SK-N-MC (cell line): ENCODE measurements around the gene SPC25.
"Not testable (repeated sequence)": the region's sequence is repeated elsewhere in the genome, so short reads cannot be mapped to it uniquely, and the experiment has no call there.

Experiments
- DNase-seq: peaks from one replicate; pipeline ENCODE4 v3.0.0-alpha.2; 2011; ENCODE audit warnings: low read depth, low spot score
- H3K27ac ChIP-seq: fragments of 200-600 bp; sonication (generic); 2 replicates; pipeline ENCODE4 v1.5.1; 2016; ENCODE audit warnings: mixed run types
- H3K36me3 ChIP-seq: fragments of 200-600 bp; sonication (generic); 2 replicates; pipeline ENCODE4 v1.6.1; 2017; ENCODE audit warnings: antibody characterized with exemption, low read length, mixed read lengths; ENCODE audit not compliant: insufficient read depth
- H3K4me3 ChIP-seq: fragments of 200-600 bp; sonication (generic); 2 replicates; pipeline ENCODE4 v1.5.1; 2016
- H3K9ac ChIP-seq: fragments of 200-600 bp; sonication (generic); 2 replicates; pipeline ENCODE4 v1.8.0; 2017; ENCODE audit warnings: mixed run types, mixed read lengths; ENCODE audit not compliant: insufficient read length
- H3K9me3 ChIP-seq: fragments of 200-600 bp; sonication (generic); 2 replicates; pipeline ENCODE4 v1.6.1; 2017; ENCODE audit warnings: low read depth, mild to moderate bottlenecking, antibody characterized with exemption, low read length, moderate library complexity, mixed read lengths
- EZH2 ChIP-seq: fragments of 200-600 bp; sonication (generic); IDR thresholded peaks from one replicate; pipeline ENCODE4 v1.6.1; 2017; ENCODE audit warnings: antibody characterized with exemption
- FOXP2 ChIP-seq: optimal IDR thresholded peaks from 2 replicates; pipeline ENCODE3; 2011; ENCODE audit warnings: mild to moderate bottlenecking, moderate library complexity; ENCODE audit not compliant: insufficient read depth; ENCODE audit errors: extremely low read length, control extremely low read depth
- POLR2AphosphoS5 ChIP-seq: IDR thresholded peaks from 2 replicates; pipeline ENCODE4 v1.6.1; 2012; ENCODE audit warnings: mild to moderate bottlenecking, low read depth, low read length, borderline replicate concordance

SPC25 gene

GRCh38 chr2:168892327-168892726 lies 2.1 kb upstream of the SPC25 start:
- no peak overlapping the region for H3K9ac ChIP-seq
- H3K27ac ChIP-seq, result no peak overlapping the region
- no peak overlapping the region for H3K4me3 ChIP-seq
- TF ChIP-seq POLR2AphosphoS5, result no peak
- no peak for TF ChIP-seq FOXP2
- no peak for TF ChIP-seq EZH2
- peaks cover 9% of the 10 kb centered on the region for H3K36me3 ChIP-seq
- no peak for DNase-seq
- no peaks in the 10 kb centered on the region for H3K9me3 ChIP-seq

GRCh38 chr2:168889635-168890005 lies 610 bp downstream of the SPC25 start:
- Histone ChIP-seq H3K4me3 (peak overlapping the region; percentile 87), H3K9me3 (no peaks in the 10 kb centered on the region), H3K9ac (peak overlapping the region; percentile 78), H3K36me3 (peaks cover 21% of the 10 kb centered on the region), H3K27ac (no peak overlapping the region)
- no peak for DNase-seq
- TF ChIP-seq POLR2AphosphoS5, result no peak
- no peak for TF ChIP-seq EZH2
- TF ChIP-seq FOXP2, result no peak

GRCh38 chr2:168884975-168885374 lies 5.3 kb downstream of the SPC25 start:
- Histone ChIP-seq H3K4me3 (no peak overlapping the region), H3K9me3 (no peaks in the 10 kb centered on the region), H3K36me3 (peaks cover 24% of the 10 kb centered on the region), H3K9ac (no peak overlapping the region), H3K27ac (no peak overlapping the region)
- TF ChIP-seq FOXP2 (no peak), POLR2AphosphoS5 (no peak), EZH2 (no peak)
- DNase-seq, result no peak

DNA sequence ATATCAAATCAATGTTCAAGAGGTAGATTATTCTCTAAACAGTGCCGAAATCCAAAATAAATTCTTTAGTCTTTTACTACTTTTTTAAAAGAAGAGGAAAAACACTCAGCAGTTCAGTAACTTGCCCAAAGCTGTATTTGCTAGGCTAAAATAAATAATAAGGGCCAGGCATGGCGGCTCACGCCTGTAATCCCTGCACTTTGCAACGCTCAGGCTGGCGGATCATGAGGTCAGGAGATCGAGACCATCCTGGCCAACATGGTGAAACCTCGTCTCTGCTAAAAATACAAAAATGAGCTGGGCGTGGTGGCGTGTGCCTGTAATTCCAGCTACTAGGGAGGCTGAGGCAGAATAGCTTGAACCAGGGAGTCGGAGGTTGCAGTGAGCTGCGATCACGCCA lies 8.1 kb downstream of the SPC25 start:
- not testable (repeated sequence) for H3K27ac ChIP-seq, DNase-seq, H3K9ac ChIP-seq, H3K9me3 ChIP-seq, H3K4me3 ChIP-seq
- peaks cover 14% of the 10 kb centered on the region; the same call in 1 of the 2 replicates for H3K36me3 ChIP-seq

GRCh38 chr2:168874368-168875054 lies 15.7 kb downstream of the SPC25 start:
- TF ChIP-seq EZH2 (no peak), FOXP2 (no peak), POLR2AphosphoS5 (no peak)
- H3K9me3 ChIP-seq, result no peaks in the 10 kb centered on the region
- H3K9ac ChIP-seq, result no peak overlapping the region
- H3K36me3 ChIP-seq, result peaks cover 27% of the 10 kb centered on the region
- DNase-seq, result no peak
- no peak overlapping the region for H3K4me3 ChIP-seq
- H3K27ac ChIP-seq, result no peak overlapping the region

GRCh38 chr2:168870824-168871223 lies 19.4 kb downstream of the SPC25 start:
- not testable (repeated sequence) for H3K27ac ChIP-seq, H3K9ac ChIP-seq, DNase-seq, H3K9me3 ChIP-seq, H3K4me3 ChIP-seq
- peaks cover 27% of the 10 kb centered on the region for H3K36me3 ChIP-seq

GRCh38 chr2:168870369-168870768 lies 19.9 kb downstream of the SPC25 start:
- DNase-seq, result not testable (repeated sequence)

GRCh38 chr2:168867164-168867563 lies 23.1 kb downstream of the SPC25 start:
- not testable (repeated sequence) for H3K9me3 ChIP-seq, H3K4me3 ChIP-seq, DNase-seq

More at GRCh38 chr2:168870369-168870768, 19.9 kb downstream of the SPC25 start:
- H3K27ac ChIP-seq, H3K9ac ChIP-seq, H3K9me3 ChIP-seq, H3K4me3 ChIP-seq: not testable (repeated sequence)
- H3K36me3 ChIP-seq, result peaks cover 25% of the 10 kb centered on the region

DNA sequence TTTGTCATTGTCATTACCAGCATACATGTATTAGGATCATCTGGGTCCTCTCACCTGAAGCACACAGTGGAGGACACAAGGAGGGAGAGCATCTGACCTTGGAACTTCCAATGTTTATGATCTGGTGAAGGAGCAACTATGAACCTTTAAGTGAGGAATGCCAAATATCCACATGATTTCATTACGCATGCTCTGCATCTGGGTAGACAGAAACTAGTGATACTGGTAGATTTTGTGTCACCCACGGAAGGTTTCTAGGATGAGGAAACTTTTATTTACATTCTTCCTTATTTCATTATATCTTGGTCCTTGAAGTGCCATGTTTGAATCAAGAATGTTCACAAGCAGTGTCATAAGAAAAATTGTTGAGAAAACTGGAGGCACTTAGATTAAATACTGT lies 32.1 kb downstream of the SPC25 start:
- no peak for DNase-seq
- Histone ChIP-seq H3K9me3 (no peaks in the 10 kb centered on the region), H3K27ac (no peak overlapping the region), H3K9ac (no peak overlapping the region), H3K36me3 (no peaks in the 10 kb centered on the region), H3K4me3 (no peak overlapping the region)
- TF ChIP-seq FOXP2 (no peak), POLR2AphosphoS5 (no peak), EZH2 (no peak)

More at GRCh38 chr2:168867164-168867563, 23.1 kb downstream of the SPC25 start:
- not testable (repeated sequence) for H3K9ac ChIP-seq, H3K27ac ChIP-seq
- H3K36me3 ChIP-seq, result peaks cover 15% of the 10 kb centered on the region

GRCh38 chr2:168855601-168856000 lies 34.6 kb downstream of the SPC25 start:
- H3K36me3 ChIP-seq, result no peaks in the 10 kb centered on the region
- no peak overlapping the region for H3K4me3 ChIP-seq
- no peak overlapping the region for H3K9ac ChIP-seq
- H3K27ac ChIP-seq, result no peak overlapping the region
- TF ChIP-seq POLR2AphosphoS5 (no peak), FOXP2 (no peak), EZH2 (no peak)
- H3K9me3 ChIP-seq, result no peaks in the 10 kb centered on the region
- DNase-seq, result no peak
